NCI-H1930 (cell line): ENCODE data around the gene P4HA2.

ENCODE experiments used
- DNase-seq, 2 experiments: peaks; one replicate each; lab custom pipeline; 2025; lab: John Stamatoyannopoulos, UW

The P4HA2 gene

GRCh38 chr5:132223861-132224260 lies 3.8 kb downstream of the P4HA2 start:
- DNase-seq: no peak

- DNase-seq: no peak
These were observed 5.0 kb downstream of the P4HA2 start for GRCh38 chr5:132222649-132223038.

- no peak for DNase-seq
These were observed 5.6 kb downstream of the P4HA2 start for GRCh38 chr5:132221781-132222648.

- no peak for DNase-seq
These were observed 7.2 kb downstream of the P4HA2 start for GRCh38 chr5:132220491-132220890.

- DNase-seq: no peak
These were observed 7.7 kb downstream of the P4HA2 start for GRCh38 chr5:132219981-132220380.

- no peak for DNase-seq
These were observed 8.2 kb downstream of the P4HA2 start for GRCh38 chr5:132219289-132219970.

- no peak for DNase-seq
These were observed 9.3 kb downstream of the P4HA2 start for GRCh38 chr5:132218321-132218720.

- no peak for DNase-seq
These were observed 12.3 kb downstream of the P4HA2 start for GRCh38 chr5:132215329-132215728.

GRCh38 chr5:132214491-132214890 lies 13.2 kb downstream of the P4HA2 start:
- DNase-seq: no peak

- no peak for DNase-seq
These were observed 14.0 kb downstream of the P4HA2 start for GRCh38 chr5:132213666-132214065.

- DNase-seq: no peak
These were observed 15.9 kb downstream of the P4HA2 start for GRCh38 chr5:132211787-132212186.

GRCh38 chr5:132210944-132211343 lies 16.7 kb downstream of the P4HA2 start:
- no peak for DNase-seq

GRCh38 chr5:132209901-132210545 lies 17.6 kb downstream of the P4HA2 start:
- DNase-seq: no peak

GRCh38 chr5:132209131-132209530 lies 18.5 kb downstream of the P4HA2 start:
- DNase-seq: no peak

GRCh38 chr5:132207778-132208177 lies 19.9 kb downstream of the P4HA2 start:
- no peak for DNase-seq

GRCh38 chr5:132206782-132207181 lies 20.9 kb downstream of the P4HA2 start:
- DNase-seq: no peak

- DNase-seq: no peak
These were observed 22.1 kb downstream of the P4HA2 start for GRCh38 chr5:132205385-132206125.

- no peak for DNase-seq
These were observed 23.1 kb downstream of the P4HA2 start for GRCh38 chr5:132204371-132205135.

GRCh38 chr5:132203916-132204315 lies 23.7 kb downstream of the P4HA2 start:
- DNase-seq: no peak

- no peak for DNase-seq
These were observed 24.2 kb downstream of the P4HA2 start for GRCh38 chr5:132203464-132203818.

GRCh38 chr5:132202711-132203463 lies 24.8 kb downstream of the P4HA2 start:
- no peak for DNase-seq
